GM12801 (cell line): ENCODE data around the gene BANK1.

ENCODE experiments used
- CTCF ChIP-seq: IDR thresholded peaks from one replicate; pipeline ENCODE4 v1.5.1; 2011; ENCODE audit warnings: control low read depth; ENCODE audit not compliant: insufficient read length; ENCODE audit errors: extremely low read depth

Gene BANK1

DNA sequence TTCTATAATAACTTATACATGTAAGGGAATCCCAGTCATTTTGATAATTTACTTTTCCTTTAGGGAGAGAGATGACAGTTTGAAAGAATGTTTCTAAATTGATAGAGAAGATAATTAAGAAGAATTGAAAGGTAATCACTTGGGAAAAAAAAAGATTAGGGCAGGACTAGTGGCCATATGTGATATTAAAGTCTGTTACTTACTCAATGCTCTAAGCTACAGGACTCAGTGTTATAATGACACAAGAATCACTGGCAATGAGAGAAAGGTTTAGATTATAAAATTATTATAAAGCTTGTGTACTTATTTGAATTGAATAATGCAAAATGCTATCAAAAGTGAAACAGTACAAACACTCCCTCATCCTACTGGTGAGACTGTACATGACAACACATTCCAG lies 265.3 kb downstream of the BANK1 start:
- TF ChIP-seq CTCF: no peak

DNA sequence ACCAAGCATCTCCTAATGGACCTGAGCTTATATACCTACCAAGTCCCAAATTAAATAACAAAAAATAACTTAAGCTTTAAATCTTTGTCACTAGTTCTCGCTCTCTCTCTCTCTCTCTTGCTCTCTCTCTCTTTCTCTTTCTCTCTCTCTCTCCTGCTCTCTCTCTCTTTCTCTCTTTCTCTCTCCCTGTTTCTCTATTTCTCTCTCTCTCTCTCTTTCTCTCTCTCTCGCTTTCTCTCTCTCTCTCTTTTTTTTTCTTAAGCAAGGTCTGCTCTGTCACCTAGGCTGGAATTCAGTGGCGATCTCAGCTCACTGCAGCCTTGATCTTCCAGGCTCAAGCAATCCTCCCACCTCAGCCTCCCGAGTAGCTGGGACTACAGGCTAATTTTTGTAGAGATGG lies 266.6 kb downstream of the BANK1 start:
- TF ChIP-seq CTCF: no peak

- TF ChIP-seq CTCF: no peak
These were observed 270.6 kb downstream of the BANK1 start for GRCh38 chr4:102061133-102061532.

GRCh38 chr4:102064747-102065442 lies 274.4 kb downstream of the BANK1 start:
- TF ChIP-seq CTCF: no peak

DNA sequence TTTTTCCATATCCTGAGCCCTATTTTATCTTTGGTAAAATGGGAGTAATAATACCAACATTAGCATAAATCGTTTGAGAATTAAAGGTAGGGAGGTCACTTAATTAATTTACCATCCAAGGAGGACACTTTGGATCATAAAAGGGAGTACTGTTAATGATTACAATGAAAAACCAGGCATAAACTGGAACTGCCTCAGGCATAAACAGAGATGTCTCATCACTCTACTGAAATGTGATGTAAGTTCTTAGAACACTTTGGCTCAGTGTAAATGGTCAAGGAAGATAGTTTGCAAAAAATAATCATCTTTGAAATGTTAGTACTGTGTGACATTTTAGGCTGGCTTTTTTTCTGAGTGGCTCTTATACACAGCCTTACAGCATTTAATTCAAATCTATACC lies 286.1 kb downstream of the BANK1 start:
- no peak for TF ChIP-seq CTCF

DNA sequence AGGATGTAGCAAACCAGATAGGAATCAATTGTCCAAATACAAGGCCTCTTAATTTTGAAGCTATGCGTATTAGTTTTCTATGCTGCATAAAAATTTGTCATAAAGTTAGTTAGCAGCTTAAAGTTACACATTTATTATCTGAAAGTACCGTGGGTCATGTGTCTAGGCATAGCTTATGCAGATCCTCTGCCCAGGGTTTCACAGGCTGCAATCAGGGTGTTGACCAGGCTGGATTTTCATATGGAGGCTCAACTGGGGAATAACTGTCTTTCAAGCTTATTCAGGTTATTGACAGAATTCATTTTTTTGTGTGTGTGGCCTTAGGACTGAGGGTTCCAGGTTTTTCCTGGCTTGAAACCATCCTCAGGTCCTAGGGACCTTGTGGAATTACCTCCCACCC lies 289.7 kb downstream of the BANK1 start:
- no peak for TF ChIP-seq CTCF

DNA sequence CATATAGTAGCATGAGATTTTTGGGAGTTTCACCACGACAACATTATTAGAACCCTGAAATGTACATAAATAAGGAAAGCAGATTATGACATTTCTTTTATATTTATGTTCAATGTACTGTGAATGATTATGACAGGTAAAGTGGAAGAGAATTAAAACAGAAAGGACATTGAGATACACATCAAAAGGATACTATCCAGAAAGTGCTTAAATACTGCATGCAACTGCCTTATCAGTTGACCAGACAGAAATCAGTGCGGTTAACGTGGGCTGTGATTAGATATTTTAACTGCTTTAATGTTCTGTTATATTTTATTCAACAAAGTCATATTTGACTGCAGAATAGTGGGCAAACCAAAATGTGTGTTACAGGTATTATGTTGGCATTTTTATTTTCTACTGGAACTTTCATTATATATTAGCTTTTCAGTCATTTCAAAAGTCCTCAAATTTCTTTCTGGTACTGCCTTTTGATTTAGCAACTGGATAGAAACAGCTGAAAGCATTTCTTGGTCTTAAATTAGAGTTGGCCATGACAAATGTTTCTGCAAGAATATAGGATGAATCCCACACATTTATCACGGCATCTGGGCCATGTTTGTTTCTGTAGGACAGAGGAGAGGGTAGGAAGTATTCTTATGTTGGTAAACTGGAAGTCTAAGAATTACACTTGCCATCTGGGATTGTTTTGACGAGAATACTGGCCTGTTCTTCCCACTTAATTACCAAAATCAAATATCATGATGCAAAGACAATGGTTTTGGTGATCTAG lies 299.5 kb downstream of the BANK1 start:
- no peak for TF ChIP-seq CTCF
